ENCODE data around the gene SLC16A7.
"Not testable (repeated sequence)": the region's sequence is repeated elsewhere in the genome, so short reads cannot be mapped to it uniquely, and the experiment has no call there.

The SLC16A7 gene

DNA sequence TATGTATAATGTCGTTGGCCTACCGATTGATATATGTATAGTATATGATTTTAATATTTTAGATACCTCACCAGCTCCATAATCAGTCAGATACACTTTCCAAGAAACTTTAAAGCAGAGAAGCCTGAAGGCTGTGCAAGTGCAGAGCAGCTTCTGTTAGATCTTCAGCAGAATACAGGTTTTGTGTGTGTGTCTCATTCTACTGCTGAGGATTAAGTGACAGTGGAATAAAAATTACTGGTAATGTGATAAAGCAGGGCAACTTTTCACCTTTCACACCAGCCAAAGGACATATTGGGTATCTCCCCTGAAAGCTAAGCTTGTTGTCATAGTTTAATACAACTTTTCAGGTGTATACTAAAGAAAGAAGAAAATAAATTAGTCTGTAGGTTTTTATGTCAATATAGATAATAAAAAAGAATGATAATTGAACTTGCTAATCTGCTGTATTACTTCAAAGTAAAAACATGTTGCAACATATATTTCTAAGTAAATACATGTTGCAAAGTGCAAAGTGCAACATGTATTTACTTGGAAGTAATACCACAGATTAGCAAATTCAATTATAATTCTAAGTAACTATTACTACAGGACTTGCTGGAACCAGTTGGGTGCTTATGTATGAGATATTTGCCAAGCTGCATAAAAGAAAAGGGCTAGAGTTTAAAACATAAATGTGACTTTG, 128.3 kb downstream of the SLC16A7 start:
- no peak for DNase-seq (ENCODE audit: insufficient read length, low spot score)
- FAIRE-seq: no peak

- DNase-seq (ENCODE audit: insufficient read length, low spot score) (no peak), FAIRE-seq (no peak)
Measured at GRCh38 chr12:59733200-59733599, 137.4 kb downstream of the SLC16A7 start.

GRCh38 chr12:59734371-59734770, 138.5 kb downstream of the SLC16A7 start:
- FAIRE-seq: no peak

GRCh38 chr12:59735231-59735630, 139.4 kb downstream of the SLC16A7 start:
- FAIRE-seq: no peak

More at GRCh38 chr12:59734371-59734770, 138.5 kb downstream of the SLC16A7 start:
- no peak for DNase-seq (ENCODE audit: insufficient read length, low spot score)

DNA sequence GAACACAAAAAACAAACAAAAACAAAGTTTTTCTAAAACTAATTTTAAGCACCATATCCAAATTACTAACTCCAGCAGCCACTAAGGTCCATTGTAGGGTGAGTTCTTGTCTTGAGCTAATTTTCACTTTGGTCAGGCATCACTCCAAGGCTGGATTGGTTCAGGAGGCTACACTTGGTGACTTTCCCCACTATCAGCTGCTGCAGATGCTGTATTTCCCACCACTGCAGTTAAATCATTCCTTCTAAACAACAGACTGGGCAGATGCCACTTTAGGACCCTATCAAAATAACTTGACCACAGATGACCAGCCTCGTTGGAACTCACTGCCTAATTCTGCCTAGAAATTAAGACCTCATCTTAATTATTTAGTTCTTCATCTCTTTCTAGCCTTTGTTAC, 140.5 kb downstream of the SLC16A7 start:
- no peak for DNase-seq (ENCODE audit: insufficient read length, low spot score)
- no peak for FAIRE-seq

More at GRCh38 chr12:59735231-59735630, 139.4 kb downstream of the SLC16A7 start:
- DNase-seq (ENCODE audit: insufficient read length, low spot score): no peak

- FAIRE-seq: peak; percentile 83
- peak; percentile 54 for DNase-seq (ENCODE audit: insufficient read length, low spot score)
Measured at GRCh38 chr12:59736786-59737185, 141.0 kb downstream of the SLC16A7 start.

GRCh38 chr12:59737725-59738463, 142.1 kb downstream of the SLC16A7 start:
- no peak for DNase-seq (ENCODE audit: insufficient read length, low spot score)

DNA sequence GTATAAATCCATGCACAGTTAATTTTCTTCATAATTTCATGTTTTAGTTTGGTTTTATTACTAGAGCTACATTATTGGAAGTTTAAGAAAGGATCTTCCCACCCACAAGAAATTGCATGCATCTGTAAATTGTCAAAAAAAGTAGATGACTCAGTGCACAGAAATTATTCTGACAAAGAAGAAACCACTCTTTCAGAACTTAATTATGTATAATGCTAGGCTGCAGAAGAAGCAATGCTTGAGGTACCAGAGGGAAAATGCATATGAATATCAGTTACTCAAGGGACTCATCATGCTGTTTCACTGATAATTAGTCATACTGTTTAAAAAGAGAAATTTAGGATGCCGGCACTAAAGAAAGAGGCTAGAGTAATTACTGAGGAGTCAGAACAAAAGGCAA, 147.0 kb downstream of the SLC16A7 start:
- DNase-seq (ENCODE audit: insufficient read length, low spot score) (no peak), FAIRE-seq (no peak)

More at GRCh38 chr12:59737725-59738463, 142.1 kb downstream of the SLC16A7 start:
- no peak for FAIRE-seq

GRCh38 chr12:59744564-59744963, 148.7 kb downstream of the SLC16A7 start:
- FAIRE-seq (no peak), DNase-seq (ENCODE audit: insufficient read length, low spot score) (no peak)

DNA sequence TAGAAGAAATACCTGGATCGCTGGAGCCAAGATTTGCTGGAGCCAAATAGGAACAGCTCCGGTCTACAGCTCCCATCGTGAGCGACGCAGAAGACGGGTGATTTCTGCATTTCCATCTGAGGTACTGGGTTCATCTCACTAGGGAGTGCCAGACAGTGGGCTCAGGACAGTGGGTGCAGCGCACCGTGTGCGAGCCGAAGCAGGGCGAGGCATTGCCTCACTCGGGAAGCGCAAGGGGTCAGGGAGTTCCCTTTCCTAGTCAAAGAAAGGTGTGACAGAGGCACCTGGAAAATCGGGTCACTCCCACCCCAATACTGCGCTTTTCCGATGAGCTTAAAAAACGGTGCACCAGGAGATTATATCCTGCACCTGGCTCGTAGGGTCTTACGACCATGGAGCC, 155.3 kb downstream of the SLC16A7 start:
- DNase-seq (ENCODE audit: insufficient read length, low spot score); FAIRE-seq: not testable (repeated sequence)

DNA sequence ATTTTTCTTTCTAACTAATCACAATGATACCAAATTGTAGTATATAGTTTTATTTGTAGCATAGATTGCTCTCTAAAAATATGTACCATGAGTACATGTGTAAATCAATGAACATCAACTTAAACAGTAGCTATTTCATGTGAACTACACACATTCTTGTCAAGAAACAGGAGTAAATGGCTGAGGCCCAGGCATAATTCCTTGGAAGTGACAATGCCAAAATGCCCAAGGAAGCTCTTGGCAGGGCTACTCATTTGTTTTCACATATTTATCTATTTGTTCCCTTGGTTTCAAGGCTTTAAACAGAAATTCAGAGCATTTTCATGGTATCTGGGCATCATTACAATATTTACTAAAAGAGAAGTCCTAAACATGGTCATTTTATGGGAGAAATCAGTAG, 165.7 kb downstream of the SLC16A7 start:
- no peak for DNase-seq (ENCODE audit: insufficient read length, low spot score)

GRCh38 chr12:59763835-59764234, 168.0 kb downstream of the SLC16A7 start:
- FAIRE-seq (no peak), DNase-seq (ENCODE audit: insufficient read length, low spot score) (no peak)

More for the DNA sequence above, 165.7 kb downstream of the SLC16A7 start:
- FAIRE-seq: no peak

DNA sequence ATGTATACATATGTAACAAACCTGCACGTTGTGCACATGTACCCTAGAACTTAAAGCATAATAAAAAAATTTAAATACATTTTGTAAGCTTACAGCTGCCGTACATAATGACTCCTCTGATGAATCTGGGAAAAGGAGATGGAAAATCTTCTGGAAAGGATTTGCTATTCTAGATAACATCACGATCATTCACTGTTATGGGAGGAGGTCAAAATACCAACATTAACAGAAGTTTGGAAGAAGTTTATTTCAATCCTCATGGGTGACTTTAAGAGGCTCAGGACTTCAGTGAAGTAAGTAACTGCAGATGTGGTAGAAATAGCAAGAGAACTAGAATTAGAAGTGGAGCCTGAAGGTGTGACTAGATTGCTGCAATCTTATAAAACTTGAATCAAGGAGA, 172.2 kb downstream of the SLC16A7 start:
- DNase-seq (ENCODE audit: insufficient read length, low spot score) (no peak), FAIRE-seq (no peak)

GRCh38 chr12:59780605-59781135, 184.8 kb downstream of the SLC16A7 start:
- FAIRE-seq: no peak
- DNase-seq (ENCODE audit: insufficient read length, low spot score): no peak

GRCh38 chr12:59787610-59788009, 191.8 kb downstream of the SLC16A7 start:
- DNase-seq (ENCODE audit: insufficient read length, low spot score) (no peak), FAIRE-seq (no peak)

DNA sequence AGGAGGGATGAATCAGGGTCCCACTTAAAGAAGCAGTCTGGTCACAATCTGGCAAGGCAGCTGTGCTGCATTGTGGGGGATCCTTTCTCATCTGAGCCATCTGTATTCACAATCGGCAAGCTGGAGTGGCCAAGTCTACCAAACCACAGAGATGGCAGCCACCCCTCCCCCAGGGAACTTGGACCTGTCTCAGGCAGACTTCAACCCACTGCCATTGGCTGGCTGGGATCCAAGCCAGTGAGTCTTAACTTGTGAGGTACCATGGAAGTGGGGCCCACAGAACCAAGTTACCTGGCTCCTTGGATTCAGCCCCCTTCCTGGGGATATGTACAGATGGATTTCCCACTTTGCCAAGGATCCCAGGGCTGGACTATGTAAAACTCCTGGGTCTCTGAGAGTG, 196.8 kb downstream of the SLC16A7 start:
- DNase-seq (ENCODE audit: insufficient read length, low spot score) (no peak), FAIRE-seq (no peak)

DNA sequence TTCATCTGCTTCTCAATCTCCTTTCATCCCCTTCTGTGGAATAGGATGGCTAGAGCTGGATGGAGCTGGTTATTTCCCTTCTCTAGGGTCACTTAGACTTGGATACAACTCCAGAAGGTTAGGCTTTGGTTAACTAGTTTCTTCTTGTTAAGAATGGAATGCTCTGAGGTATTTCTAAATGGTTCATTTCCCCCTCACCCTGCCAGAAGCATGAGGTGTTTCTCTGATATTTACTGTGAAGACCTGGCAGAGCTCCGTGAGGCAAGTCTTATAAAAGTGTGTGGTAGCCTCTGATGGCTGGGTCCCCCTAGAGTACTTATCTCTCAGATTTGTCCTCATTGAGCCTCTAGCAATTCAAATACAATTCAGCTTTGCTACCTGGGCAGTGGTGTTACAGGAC, 207.9 kb downstream of the SLC16A7 start:
- no peak for FAIRE-seq
- peak; percentile 5 for DNase-seq (ENCODE audit: insufficient read length, low spot score)

DNA sequence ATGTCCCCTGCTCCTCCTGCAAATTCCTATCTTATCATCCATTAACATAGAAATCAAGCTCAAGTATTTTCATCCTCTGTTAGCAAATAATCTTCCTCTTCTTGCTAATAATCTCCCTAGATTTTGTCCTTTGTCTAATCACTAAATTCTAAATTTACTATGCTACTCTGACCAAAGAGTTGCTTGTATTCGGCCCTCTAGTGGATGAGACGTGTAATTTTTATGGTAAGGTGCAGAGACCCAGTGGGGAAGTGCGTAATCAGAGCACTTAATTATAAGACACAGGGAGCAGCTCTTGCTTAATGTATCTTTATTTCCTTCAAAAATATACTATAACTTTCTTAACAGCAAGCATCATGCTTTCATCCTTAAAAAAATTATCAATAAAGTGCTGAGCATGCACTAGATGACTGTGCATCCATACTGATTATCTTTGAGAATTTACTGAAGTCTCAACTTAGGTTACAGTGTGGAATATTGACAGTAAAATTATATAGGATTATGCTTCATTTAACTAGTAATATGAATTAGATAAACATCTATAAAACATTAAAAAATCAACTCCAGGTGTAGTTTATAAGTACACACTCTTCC, 212.6 kb downstream of the SLC16A7 start:
- FAIRE-seq (no peak), DNase-seq (ENCODE audit: insufficient read length, low spot score) (peak; percentile 20)

DNA sequence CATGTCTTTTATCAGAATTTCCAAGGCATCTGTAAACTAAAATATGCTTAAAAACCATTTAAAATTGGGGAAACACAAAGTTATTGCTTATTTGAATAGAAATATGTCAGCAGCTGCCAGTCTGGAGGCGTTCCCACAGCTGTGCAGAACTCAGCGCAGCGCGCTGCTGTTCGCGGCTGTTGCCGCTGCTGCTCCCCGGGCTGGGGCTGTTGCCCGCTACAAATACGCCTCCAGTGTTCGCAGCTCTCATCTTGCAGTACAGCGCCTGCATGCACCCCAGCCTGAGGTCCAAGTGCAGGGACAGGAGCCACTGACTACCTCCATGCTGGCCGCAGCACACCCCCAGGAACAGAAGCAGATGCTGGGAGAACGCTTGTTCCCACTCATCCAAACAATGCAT, 216.2 kb downstream of the SLC16A7 start:
- DNase-seq (ENCODE audit: insufficient read length, low spot score) (no peak), FAIRE-seq (no peak)

- no peak for FAIRE-seq
- DNase-seq (ENCODE audit: insufficient read length, low spot score): no peak
Measured at GRCh38 chr12:59812716-59813115, 216.9 kb downstream of the SLC16A7 start.

GRCh38 chr12:59820594-59821011, 224.8 kb downstream of the SLC16A7 start:
- FAIRE-seq (no peak), DNase-seq (ENCODE audit: insufficient read length, low spot score) (no peak)
